HG03103 (cell line): ENCODE measurements around the gene PTPN3.
"Not testable (repeated sequence)": the region's sequence is repeated elsewhere in the genome, so short reads cannot be mapped to it uniquely, and the experiment has no call there.

ENCODE experiments used
- ATAC-seq: cut with Tn5 transposase; IDR thresholded peaks from one replicate; pipeline ENCODE4 v1.9.1; 2021; ENCODE audit warnings: low read depth; ENCODE audit not compliant: unreplicated experiment

Gene PTPN3

DNA sequence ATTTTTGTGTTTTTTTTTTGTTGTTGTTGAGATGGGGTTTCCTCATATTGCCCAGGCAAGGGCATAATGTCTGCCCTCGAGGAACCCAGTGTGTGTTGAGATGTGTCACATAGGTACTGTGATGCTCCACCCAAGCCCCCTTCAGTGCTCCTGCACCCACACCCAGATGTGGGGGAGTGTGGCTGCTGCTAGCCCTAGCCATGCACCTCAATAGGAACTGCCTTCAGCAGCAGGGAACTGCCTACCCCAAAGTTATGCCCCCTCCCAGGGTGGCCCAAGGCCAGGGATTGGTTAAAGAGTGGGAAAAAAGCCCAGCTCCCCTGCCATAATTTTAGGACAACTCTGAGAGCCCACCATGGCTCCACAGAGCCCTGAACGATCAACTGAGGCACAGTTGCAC lies 143.9 kb downstream of the PTPN3 start:
- ATAC-seq, result no peak

DNA sequence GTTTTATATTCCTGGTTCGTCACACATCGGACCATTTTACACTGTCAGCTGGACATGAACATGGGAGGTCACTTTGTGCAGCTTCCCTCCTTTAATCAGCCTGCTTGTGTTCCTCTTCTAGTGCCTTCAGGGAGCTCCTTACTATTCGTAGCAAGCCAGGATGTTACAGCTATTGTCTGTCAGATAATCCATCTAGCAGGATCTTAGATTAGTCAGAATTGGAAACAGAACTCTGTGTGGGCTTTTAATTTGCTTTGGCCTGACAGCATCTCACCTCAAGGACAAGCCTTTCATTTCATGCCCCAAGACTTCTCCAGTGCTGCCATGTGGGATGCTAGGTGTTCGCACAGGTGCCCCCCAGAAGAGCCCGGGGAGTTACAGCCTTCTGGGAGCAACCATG lies 147.1 kb downstream of the PTPN3 start:
- ATAC-seq, result no peak

DNA sequence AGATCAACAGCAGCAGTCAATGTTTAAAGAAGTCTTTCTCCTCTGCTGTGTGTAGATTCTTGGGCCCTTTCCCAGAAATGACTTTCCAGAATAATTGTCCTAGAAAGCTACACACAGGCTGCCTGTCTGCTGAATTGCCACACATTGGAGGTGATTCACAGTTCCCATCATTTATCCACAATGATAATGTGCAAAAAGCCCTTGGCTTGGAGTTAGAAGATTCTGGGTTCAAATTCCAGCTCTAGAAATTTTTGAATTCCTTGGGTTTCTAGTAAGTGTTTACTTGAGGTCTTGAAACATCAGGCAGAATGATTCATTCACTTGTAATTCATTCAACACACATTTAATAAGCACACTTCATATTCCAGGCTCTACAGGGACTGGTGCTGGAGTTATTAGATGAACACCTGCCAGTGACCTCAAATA lies 148.7 kb downstream of the PTPN3 start:
- no peak for ATAC-seq

DNA sequence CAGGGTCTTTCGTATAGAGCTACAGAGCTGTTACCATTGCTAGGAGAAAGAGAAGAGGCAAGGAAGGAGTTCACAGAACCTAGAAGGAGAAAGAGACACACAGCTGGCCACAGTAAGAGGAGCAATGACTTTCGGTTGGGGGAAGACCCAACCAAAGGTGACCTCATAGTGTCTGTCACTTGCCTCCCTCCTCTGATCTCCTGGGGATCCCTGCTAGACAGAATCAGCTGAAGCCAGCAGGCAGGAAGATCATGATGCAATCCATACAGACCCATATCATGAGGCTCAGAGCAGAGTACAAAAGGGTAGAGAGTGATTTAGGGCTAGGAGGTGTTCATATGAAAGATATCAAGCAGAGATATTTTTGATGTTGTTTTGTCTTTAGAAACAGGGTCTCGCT lies 151.2 kb downstream of the PTPN3 start:
- no peak for ATAC-seq

DNA sequence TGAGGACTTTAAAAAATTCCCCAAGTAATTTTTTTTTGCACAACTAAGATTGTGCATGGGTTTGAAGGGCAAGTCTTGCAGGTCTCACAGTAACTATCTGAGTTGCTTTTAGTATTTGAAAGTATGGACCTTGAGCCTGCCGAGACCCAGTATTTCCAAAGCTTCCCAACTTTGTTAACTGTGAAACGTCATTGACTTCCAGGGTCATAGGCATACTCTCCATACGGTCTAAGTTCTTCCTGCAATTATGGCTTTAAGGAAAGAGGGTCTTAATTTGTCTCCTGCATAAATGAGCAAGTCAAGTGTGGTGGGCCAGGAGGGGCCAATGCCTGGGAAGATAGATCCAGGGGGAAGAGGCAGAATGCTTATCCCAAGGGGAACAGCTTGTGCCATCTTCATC lies 153.2 kb downstream of the PTPN3 start:
- ATAC-seq, result no peak

DNA sequence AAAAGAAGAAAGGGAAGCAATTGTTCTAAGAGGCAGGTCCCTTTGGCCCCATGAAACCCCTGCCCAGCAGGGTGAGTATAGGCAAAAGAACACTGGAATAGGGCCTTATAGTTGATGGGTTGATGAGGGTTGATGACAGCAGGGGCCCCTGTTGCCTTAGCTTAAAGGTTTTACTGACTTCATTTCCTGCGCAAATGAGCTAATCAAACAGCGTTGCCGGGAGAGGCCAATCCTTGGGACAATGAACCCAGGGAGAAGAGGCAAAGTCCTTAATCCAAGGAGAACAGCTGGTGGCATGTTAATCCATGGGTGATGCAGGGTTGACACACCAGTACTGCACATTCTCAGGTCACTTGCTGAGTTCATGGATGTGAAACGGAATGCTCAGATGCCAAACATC lies 155.2 kb downstream of the PTPN3 start:
- no peak for ATAC-seq

DNA sequence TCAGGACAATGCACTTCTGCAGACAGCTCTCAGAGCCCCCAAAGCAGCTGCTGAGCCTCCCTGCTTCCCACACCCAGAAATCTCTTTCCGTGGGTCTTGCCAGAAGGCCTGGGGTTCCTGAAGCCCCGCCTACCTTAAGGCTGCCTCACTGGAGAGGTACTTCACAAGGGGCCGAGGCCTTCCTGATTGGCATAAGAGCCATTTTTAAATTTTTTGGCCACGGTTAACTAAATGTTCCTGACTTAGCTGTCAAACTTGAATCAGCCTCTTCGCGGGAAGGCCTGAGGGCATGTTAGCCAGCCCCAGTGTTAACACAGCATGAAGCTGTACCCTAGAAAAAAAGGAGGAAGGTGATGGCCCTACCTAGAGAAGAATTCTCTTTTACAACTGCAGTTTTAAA lies 156.5 kb downstream of the PTPN3 start:
- ATAC-seq, result no peak

DNA sequence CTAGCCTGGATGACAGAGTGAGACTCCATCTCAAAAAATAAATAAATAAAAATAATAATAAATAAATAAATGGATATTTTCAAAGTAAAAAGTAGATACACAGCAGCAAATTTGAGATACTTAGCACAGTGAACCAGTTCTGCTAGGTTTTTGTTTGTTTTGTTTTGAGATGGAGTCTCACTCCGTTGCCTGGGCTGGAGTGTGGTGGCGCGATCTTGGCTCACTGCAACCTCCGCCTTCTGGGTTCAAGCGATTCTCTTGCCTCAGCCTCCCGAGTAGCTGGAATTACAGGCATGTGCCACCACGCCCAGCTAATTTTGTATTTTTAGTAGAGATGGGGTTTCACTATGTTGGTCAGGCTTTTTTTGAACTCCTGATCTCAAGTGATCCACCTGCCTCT lies 157.1 kb downstream of the PTPN3 start:
- ATAC-seq, result not testable (repeated sequence)

DNA sequence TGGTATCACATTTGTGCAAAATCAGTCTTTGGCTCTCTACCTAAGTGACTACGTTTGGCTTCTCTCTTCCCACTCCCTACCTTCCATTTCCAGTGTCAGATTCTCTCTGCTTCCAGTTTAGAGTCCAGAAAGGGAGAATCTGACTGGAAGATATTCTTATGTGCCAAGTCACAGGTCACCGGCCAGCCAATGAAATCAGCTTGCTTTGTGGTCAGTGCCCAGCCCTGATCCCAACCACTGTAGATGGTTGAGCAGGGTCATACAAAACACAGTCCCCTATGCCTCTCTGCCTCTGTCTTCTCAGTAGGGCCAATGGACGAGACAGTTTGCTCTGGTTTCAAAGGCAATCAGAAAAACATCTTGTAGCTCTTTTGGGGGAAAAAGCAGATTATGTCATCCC lies 161.7 kb downstream of the PTPN3 start:
- ATAC-seq, result no peak

DNA sequence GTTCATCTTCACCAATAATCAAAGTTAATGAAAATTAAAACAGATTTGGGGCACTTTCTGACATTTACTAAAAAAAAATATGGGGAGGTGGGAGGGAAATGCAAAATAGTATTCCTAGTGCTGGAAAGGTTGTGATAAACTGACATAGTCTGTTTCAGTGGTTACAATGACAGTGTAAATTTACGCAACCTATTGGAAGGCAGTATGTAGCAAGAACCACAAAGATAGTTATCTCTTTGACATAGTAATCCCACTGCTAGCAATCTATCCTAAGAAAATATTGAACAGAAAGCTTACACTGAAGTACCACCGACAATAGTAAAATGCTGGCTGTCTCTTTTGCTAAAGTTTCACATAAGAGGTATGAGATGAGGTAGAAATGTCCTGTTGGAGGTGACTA lies 162.2 kb downstream of the PTPN3 start:
- no peak for ATAC-seq

DNA sequence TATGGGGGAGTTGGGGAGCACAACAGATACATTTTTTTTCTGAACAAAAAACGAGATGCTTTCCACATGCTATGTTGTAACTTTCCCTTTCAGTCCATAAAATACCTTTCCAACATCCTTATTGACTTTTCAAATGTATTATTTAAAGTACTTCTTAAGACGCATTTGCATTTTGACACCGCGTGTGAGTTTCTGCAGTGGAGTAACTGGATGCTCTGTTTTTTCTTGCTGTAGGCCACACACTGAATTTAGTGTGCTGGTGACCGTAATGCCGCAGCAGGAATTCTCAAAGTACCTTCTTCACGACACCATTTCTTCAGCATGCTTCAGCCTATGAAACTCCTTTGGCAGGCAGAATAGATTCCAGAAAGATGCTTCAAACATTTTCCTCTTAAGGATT lies 163.0 kb downstream of the PTPN3 start:
- no peak for ATAC-seq

DNA sequence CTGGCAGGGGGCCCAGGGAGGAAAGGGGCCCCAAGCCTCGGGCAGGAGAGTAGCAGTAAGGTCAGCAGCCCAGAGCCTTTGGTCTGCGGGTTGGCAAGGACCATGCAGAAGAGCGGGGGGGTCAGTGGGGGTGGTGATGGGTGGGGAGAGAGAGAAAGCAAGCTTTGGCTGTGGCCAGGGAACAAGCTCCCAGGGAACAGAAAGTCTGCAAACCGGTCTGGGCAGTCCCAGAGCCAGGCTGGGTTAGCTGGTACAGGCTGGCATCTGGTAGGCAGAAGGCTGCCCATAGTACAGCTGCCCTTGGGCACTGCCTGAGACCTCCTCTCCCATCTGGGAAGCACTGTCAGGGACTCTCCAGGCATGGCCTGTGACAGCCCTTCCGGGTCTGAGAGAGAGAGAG lies 166.8 kb downstream of the PTPN3 start:
- no peak for ATAC-seq

DNA sequence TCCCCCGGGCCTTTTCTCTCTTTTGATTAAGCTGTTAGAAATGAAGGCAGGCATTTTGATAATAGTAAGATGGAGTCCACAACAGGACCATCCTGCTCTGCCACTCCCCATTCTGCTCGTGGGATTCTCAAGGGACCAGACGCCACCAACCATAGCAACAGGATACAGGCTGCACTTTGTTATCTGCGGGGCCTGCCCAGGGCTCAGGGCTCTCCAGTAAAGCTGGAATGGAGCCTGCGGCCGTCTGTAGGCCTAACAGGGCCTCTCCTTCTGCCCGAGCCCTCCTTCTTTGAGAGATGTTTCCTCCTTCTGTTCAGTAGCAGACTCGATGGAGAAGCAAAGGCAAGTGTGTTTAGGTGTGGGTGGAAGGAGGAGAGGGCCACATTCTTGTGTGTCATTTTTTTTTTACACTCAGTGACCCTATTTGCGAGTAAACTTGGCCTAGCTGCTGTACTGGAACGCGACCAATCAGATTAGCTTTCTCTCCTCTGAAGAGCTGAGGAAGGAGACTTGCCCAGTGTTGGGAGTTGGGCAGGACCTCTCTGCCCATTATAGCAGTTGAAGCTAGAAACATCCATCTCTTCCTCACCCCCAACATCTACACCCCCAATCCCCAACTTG lies 168.4 kb downstream of the PTPN3 start:
- no peak for ATAC-seq

DNA sequence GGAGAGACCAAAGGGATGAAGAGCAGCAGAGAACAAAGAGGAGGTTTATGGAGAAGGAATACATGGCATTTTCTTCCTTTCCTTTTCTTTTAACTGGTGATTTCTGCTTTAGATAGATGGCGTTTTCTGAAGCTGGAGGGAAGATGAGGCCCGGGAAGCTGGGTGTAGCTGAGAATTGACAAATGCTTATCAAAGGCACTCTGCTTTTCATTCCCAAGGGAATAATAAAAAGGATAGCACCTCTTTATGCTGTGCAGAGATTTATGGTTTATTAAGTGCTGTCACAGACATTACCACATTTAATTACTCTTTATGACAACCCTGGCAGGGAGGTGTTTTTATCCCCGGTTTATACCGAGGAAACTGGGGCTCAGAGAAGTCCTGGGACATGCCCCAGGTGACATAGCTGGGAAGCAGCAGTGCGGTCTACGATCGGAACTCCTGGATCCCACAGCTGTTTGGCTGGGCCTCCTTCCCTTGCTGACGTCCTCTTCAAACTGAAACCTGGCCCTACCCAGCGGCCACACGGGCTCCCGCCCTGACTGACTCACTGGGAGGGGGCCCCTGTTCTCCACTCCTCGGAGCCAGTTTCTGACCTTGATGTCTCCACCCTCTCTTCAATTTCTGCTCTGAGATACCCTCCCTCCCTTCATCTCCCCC lies 169.0 kb downstream of the PTPN3 start:
- no peak for ATAC-seq
